ENCODE data around the gene FPGT.

Gene FPGT

GRCh38 chr1:74222701-74223100 lies 24.7 kb downstream of the FPGT start:
- ChIA-PET CTCF (no interaction called here), POLR2A (no interaction called here)
- no peak overlapping the region for H3K4me3 ChIP-seq (ENCODE audit: low read depth, low read length)
- DNase-seq (ENCODE audit: low read depth, low spot score), result no peak
- TF ChIP-seq, protein P1, sequence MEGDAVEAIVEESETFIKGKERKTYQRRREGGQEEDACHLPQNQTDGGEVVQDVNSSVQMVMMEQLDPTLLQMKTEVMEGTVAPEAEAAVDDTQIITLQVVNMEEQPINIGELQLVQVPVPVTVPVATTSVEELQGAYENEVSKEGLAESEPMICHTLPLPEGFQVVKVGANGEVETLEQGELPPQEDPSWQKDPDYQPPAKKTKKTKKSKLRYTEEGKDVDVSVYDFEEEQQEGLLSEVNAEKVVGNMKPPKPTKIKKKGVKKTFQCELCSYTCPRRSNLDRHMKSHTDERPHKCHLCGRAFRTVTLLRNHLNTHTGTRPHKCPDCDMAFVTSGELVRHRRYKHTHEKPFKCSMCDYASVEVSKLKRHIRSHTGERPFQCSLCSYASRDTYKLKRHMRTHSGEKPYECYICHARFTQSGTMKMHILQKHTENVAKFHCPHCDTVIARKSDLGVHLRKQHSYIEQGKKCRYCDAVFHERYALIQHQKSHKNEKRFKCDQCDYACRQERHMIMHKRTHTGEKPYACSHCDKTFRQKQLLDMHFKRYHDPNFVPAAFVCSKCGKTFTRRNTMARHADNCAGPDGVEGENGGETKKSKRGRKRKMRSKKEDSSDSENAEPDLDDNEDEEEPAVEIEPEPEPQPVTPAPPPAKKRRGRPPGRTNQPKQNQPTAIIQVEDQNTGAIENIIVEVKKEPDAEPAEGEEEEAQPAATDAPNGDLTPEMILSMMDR (IDR thresholded peaks at IDR 0.05; ENCODE audit: insufficient read depth, low read length, missing control alignments), result no peak

- TF ChIP-seq, protein P1 (IDR thresholded peaks at IDR 0.05; ENCODE audit: insufficient read depth, low read length, missing control alignments), result no peak
- no peak for DNase-seq (ENCODE audit: low read depth, low spot score)
- CTCF ChIA-PET, result no interaction called here
- POLR2A ChIA-PET, result no interaction called here
- no peak overlapping the region for H3K4me3 ChIP-seq (ENCODE audit: low read depth, low read length)
Observed at GRCh38 chr1:74223453-74223852, 25.4 kb downstream of the FPGT start.

- no peak for DNase-seq (ENCODE audit: low read depth, low spot score)
- ChIA-PET CTCF (no interaction called here), POLR2A (no interaction called here)
- no peak within 1 kb of the TSS for H3K4me3 ChIP-seq (ENCODE audit: low read depth, low read length)
- TF ChIP-seq, protein P1 (IDR thresholded peaks at IDR 0.05; ENCODE audit: insufficient read depth, low read length, missing control alignments), result no peak
Observed at GRCh38 chr1:74235153-74235552, 37.1 kb downstream of the FPGT start, which contains the start of gene TNNI3K. Gene TNNI3K (plus strand): TSS chr1:74235387. CDS start chr1:74235452, 65 bp downstream.

DNA sequence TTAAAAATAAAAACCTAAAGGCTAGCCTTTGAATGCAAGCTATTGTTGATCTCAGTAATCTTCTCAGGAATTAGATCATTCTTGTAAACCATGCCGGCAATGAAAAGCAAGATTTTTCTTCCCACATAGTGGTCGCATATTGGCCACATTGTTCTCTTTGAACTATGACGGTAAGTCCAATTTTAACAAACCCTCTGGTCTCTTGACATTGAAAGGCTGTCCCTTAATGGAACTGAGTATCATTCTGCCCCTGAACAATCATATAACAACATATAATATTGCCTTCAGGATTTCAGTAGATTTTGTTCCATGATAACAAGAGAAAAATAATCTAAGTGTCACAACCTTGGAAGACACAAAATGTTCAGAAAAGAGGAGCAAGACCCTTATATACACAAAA lies 38.4 kb downstream of the FPGT start:
- POLR2A ChIA-PET, result no interaction called here
- CTCF ChIA-PET, result no interaction called here

GRCh38 chr1:74237035-74237434 lies 39.0 kb downstream of the FPGT start:
- TF ChIP-seq, protein P1 (IDR thresholded peaks at IDR 0.05; ENCODE audit: insufficient read depth, low read length, missing control alignments), result no peak
- H3K4me3 ChIP-seq (ENCODE audit: low read depth, low read length), result no peak overlapping the region
- CTCF ChIA-PET, result no interaction called here
- no peak for DNase-seq (ENCODE audit: low read depth, low spot score)
- POLR2A ChIA-PET, result no interaction called here

More for the DNA sequence above, 38.4 kb downstream of the FPGT start:
- TF ChIP-seq, protein P1 (IDR thresholded peaks at IDR 0.05; ENCODE audit: insufficient read depth, low read length, missing control alignments), result no peak
- no peak overlapping the region for H3K4me3 ChIP-seq (ENCODE audit: low read depth, low read length)
- no peak for DNase-seq (ENCODE audit: low read depth, low spot score)

GRCh38 chr1:74237787-74238186 lies 39.7 kb downstream of the FPGT start:
- POLR2A ChIA-PET, result no interaction called here
- no peak overlapping the region for H3K4me3 ChIP-seq (ENCODE audit: low read depth, low read length)
- TF ChIP-seq, protein P1 (IDR thresholded peaks at IDR 0.05; ENCODE audit: insufficient read depth, low read length, missing control alignments), result no peak
- CTCF ChIA-PET, result no interaction called here
- DNase-seq (ENCODE audit: low read depth, low spot score), result no peak
